SK-N-SH treated with all-trans-retinoic acid at 6 μM for 48 hours (cell line): ENCODE measurements around the gene SMARCAL1.

Source experiments
- BACH2 ChIP-seq: fragments of 250-450 bp; sonication (Bioruptor Pico); IDR thresholded peaks from 2 replicates; pipeline ENCODE4 v1.9.0; 2021; ENCODE audit warnings: mild to moderate bottlenecking, borderline replicate concordance
- CREB5 ChIP-seq: fragments of 250-450 bp; sonication (Bioruptor Pico); IDR thresholded peaks from 2 replicates; pipeline ENCODE4 v1.5.1; 2020; ENCODE audit warnings: low read depth, mild to moderate bottlenecking, moderate library complexity
- CSRNP3 ChIP-seq: fragments of 250-450 bp; sonication (Bioruptor Pico); IDR thresholded peaks from 2 replicates; pipeline ENCODE4 v1.5.1; 2021; ENCODE audit warnings: mild to moderate bottlenecking, moderate library complexity
- OSR1 ChIP-seq: fragments of 250-450 bp; sonication (Bioruptor Pico); IDR thresholded peaks from 2 replicates; pipeline ENCODE4 v1.8.0; 2022; ENCODE audit warnings: moderate library complexity, mild to moderate bottlenecking, inconsistent platforms
- PATZ1 ChIP-seq: fragments of 250-450 bp; sonication (Bioruptor Pico); IDR thresholded peaks from 2 replicates; pipeline ENCODE4 v1.8.0; 2020; ENCODE audit warnings: mild to moderate bottlenecking, moderate library complexity, borderline replicate concordance
- POU6F1 ChIP-seq: fragments of 250-450 bp; sonication (Bioruptor Pico); IDR thresholded peaks from 2 replicates; pipeline ENCODE4 v1.8.0; 2021; ENCODE audit warnings: low read depth, mild to moderate bottlenecking, moderate library complexity, borderline replicate concordance
- PPARA ChIP-seq: fragments of 250-450 bp; sonication (Bioruptor Pico); IDR thresholded peaks from 2 replicates; pipeline ENCODE4 v1.5.0; 2020; ENCODE audit warnings: mild to moderate bottlenecking, borderline replicate concordance
- RARB ChIP-seq: fragments of 250-450 bp; sonication (Bioruptor Pico); IDR thresholded peaks from 2 replicates; pipeline ENCODE4 v1.8.0; 2021; ENCODE audit warnings: mild to moderate bottlenecking, moderate library complexity
- SNAI2 ChIP-seq: fragments of 250-450 bp; sonication (Bioruptor Pico); IDR thresholded peaks from 2 replicates; pipeline ENCODE4 v1.5.0; 2020; ENCODE audit warnings: mild to moderate bottlenecking, moderate library complexity
- ZFP30 ChIP-seq: fragments of 450-650 bp; formaldehyde crosslinking; IDR thresholded peaks from 2 replicates; pipeline ENCODE4 v1.5.0; 2022; ENCODE audit warnings: mild to moderate bottlenecking, moderate library complexity
- ZNF8 ChIP-seq: fragments of 450-650 bp; formaldehyde crosslinking; IDR thresholded peaks from 2 replicates; pipeline ENCODE4 v1.5.0; 2020; ENCODE audit warnings: mild to moderate bottlenecking, moderate library complexity

- TF ChIP-seq PATZ1 (CRISPR knock-in tag) (peak; percentile 47; the same call in 1 of the 2 replicates), OSR1 (CRISPR knock-in tag) (no peak), CSRNP3 (no peak), SNAI2 (no peak), ZFP30 (CRISPR knock-in tag) (no peak), RARB (CRISPR knock-in tag) (no peak), CREB5 (CRISPR knock-in tag) (no peak), PPARA (CRISPR knock-in tag) (no peak), POU6F1 (CRISPR knock-in tag) (no peak), BACH2 (CRISPR knock-in tag) (no peak), ZNF8 (CRISPR knock-in tag) (no peak)
Measured at GRCh38 chr2:216498379-216499352, 86.4 kb downstream of the SMARCAL1 start, which contains the start of gene RPL37A.
